Fibroblast of skin of scalp (primary cell): Measurements from ENCODE around the gene RGS5. TPM values are rescaled to one million over a fixed set of nuclear protein-coding genes. Genes with fewer than 3 reads are reported as not detected.
"Not testable (repeated sequence)": the region's sequence is repeated elsewhere in the genome, so short reads cannot be mapped to it uniquely, and the experiment has no call there.

Experiments used
- DNase-seq: peaks from one replicate; pipeline ENCODE4 v3.0.0-alpha.2; 2013
- polyA plus RNA-seq, 2 experiments: library from polyadenylated mRNA; unstranded; fragments of 120-200 nt; gene quantifications; one replicate each; pipeline ENCODE4 v1.2.1, GENCODE V29; 2013; ENCODE audit not compliant: insufficient read length in 2 of 2

RGS5 gene, protein sequence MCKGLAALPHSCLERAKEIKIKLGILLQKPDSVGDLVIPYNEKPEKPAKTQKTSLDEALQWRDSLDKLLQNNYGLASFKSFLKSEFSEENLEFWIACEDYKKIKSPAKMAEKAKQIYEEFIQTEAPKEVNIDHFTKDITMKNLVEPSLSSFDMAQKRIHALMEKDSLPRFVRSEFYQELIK
- polyA plus RNA-seq (2013, experiment 1 of 2; ENCODE audit: insufficient read length), result 7.0 TPM
- polyA plus RNA-seq (2013, experiment 2 of 2; ENCODE audit: insufficient read length), result 9.2 TPM

DNA sequence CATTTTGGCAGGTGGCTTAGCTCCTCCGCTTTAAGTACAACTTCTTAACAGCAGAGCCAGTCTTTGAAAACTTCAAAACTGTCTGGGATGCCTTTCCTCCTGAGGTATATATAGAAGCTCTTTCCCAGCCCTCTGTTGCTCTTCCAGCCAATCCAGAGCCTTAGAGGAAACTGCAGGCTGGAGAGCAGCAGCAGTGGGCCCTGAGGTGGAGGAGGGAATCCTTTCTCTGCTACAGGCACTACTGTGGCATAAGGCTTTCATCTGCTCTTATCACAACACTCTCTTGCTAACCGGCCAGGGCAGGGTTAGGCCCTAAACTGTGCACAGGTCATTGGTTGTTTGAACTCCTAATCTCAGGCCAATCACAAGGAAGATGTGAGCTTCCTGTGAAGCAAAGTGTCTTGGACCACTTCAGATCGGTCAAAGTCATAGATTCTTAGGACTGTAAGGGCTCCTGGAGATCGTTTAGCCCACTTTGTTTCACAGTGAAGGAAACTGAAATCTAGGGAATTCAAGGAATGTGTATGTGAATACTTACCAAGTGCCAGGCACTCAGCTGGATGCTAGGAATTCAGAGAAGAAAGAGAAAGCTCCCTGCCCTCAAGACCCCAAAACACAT is at the start of gene RGS5:
Gene RGS5 (minus strand): TSS at position 84 of the 619 bp plus-strand sequence. CDS start 81 bp downstream, at position 3.
- peak; percentile 67 for DNase-seq

DNA sequence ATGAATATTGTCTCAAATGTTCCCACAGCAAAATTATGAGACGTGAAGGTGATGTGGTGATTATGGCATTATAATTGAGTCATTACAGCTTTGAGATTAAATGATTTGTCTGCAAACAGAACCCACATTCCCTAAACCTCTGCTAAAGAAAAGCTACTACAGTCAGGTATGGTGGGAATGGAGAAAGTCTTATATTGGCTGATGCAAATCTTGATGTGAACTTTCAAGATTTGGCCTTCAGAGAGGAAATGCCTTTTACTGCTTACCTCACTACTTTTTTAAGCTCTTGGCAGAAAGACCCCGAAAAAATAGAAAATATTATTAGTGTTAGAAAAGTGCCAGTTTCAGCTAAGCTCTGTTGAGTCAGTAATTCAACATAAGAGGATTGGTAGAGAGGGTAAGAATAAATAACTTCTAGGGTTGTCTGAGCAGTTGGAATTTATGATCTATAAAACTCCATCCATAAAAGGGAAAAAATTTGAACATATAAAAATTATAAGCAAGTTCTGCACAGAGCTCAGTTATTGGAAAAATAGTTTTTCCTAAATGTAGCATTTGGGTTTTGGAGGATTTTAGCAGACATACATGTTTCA is 47.8 kb upstream of the RGS5 start:
- peak; percentile 35 for DNase-seq

DNA sequence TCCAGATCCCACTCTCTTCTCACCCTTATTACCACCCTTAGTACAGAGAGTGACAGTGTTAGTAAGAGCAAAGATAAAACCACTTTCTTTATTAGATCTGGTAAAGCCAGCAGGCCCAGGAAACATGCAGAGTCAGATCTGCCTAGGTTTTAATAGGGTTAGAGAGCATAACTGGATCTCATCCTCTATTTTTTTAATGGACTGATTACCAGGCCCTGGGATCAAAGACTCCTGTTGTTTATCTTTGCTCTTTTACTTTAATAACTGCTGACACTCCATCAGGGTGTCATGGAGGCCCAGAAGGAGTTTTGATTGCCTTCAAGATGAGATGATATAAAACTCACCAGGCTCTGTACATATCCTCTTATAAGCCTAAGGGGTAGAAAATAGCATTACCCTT is 45.3 kb upstream of the RGS5 start:
- DNase-seq, result no peak

DNA sequence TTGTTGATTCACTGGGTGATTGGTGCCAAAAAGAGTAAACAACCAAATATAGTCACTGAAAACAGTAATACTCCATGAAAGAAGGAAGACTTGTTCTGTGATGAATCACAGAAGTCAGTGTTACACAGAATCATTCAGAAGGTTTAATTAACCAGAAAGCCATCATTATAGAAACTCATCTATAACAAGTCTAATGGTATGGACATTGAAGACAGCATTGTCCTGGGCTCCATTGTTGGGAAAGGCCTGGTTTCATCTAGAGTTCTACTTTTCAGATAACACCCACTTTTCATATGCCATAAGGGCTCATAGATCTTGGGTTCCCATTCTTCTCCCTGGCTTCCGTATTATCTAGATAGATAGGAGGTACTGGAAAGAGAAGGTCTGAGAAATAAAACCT is 41.9 kb upstream of the RGS5 start:
- DNase-seq, result not testable (repeated sequence)

DNA sequence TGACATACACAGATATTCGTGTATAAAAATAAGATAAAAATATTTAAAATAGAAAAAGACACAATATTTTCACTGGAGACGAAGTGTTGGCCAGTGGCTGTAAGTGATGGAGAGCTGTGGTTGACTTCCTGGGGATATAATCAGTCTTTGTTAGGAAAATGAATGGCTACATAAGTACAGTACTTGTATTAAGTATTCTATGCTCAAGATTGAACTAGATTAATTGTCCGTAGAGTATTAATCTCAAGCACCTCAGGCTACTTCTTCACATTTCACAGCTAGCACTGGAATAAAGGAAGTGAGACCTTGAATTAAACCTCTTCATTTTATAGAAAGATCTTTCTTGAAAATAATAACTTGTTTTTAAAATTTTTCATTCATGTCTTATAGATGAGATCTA is 39.0 kb upstream of the RGS5 start:
- DNase-seq, result no peak

DNA sequence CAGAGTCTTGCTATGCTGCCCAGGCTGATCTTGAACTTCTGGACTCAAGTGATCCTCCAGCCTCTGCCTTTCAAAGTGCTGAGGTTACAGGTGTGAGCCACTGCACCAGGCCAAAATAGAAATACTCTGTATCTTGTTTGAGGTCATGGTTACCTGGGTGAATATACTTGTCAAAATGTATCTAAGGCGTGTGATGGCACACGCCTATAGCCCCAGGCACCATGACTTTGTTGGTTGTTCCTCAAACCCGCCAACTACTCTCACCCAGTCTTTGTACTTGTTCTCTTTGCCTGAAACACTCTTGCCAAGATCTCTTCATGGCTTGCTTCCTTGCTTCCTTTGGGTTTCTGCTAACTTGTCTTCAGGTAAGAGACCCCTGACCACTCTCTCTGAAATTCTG is 38.0 kb upstream of the RGS5 start:
- no peak for DNase-seq

DNA sequence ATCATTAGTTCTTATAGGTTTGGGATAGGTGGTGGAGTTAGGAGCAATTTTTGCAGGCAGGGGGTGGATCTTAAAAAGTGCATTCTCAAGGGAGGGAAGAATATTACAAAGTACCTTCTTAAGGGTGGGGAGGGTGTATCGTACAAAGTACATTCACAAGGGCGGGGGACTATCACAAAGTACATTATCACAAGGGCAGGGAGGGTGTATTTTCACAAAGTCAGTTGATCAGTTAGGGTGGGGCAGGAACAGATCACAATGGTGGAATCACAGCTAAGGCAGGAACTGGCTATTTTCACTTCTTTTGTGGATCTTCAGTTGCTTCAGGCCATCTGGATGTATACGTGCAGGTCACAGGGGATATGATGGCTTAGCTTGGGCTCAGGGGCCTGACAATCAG is 30.9 kb upstream of the RGS5 start:
- DNase-seq, result not testable (repeated sequence)

DNA sequence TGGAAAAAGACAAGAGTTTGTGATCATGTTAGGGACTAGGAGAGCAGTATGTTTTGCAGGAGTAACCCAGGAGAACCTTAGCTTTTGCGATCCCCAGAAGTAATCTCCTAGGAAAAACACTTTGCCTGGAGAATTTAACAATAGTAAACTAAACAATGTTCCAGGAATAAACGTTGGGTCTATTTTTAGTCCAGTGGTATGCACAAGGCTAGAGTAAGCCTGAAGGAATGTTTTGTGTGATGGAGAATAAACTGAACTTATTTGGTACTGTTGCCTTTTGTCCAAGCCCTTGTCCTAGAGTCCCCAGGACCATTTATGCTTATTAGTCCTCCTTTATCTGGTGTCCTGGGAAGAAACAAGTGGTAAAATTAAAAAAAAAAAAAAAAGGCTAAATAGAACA is 28.7 kb upstream of the RGS5 start:
- peak; percentile 68 for DNase-seq

DNA sequence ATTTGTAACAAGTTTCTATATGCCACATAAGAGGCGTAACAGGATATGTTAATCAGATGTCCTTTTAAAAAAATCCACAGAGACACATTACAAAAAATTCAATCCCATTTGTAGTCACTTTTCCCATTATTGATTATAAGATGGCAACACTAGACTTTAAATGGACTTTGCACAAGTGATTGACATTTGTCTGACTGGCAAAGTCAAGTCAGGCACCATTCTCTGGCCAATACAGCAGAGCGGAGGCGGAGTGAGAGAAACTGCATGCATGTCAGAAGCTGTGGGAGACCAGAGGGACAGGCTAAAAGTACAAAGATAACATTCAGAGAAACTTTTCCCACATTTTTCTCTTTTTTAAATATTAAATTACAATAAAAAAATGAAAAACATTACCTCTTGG is 28.1 kb upstream of the RGS5 start:
- no peak for DNase-seq

DNA sequence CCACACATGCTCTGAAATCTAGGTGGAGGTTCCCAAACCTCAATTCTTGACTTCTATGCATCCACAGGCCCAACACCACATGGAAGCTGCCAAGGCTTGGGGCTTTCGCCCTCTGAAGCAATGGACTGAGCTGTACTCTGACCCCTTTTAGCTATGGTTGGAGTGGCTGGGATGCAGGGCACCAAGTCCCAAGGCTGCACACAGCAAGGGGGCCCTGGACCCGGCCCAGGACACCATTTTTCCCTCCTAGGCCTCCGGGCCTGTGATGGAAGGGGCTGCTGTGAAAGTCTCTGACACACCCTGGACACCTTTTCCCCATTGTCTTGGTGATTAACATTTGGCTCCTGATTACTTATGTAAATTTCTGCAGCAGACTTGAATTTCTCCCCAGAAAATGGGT is 25.6 kb upstream of the RGS5 start:
- DNase-seq, result not testable (repeated sequence)

DNA sequence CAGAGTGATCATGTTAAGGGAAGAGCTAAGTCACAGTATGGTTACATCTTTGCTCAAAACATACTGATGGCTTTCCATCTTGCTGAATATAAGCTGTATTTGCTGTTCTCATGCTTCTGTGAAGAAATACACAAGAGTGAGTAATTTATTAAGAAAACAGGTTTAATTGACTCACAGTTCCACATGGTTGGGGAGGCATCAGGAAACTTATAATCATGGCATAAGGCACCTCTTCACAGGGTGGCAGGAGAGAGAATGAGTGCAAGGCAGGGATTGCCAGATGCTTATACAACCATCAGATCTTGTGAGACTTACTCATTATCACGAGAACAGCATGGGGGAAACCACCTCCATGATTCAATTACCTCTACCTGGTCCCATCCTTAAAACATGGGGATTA is 24.4 kb upstream of the RGS5 start:
- DNase-seq, result peak; percentile 25

DNA sequence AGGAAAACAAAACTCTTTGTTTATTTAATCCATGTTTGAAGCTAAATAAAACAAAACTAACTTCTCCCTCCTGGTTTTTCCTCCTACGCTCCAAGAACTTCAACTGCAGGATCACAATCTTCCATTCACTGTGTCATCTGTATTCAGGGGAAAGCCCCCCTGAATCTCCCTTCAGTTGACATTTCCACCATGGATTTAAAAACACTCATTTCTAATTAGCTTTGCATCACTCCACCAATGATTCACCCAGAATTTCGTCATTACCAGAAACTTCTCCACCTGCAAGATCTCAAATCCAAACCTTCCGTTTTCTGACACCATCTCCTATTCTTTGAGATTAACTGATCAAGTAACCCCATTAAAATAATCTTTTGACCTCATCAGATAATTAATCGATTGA is 10.9 kb upstream of the RGS5 start:
- no peak for DNase-seq

DNA sequence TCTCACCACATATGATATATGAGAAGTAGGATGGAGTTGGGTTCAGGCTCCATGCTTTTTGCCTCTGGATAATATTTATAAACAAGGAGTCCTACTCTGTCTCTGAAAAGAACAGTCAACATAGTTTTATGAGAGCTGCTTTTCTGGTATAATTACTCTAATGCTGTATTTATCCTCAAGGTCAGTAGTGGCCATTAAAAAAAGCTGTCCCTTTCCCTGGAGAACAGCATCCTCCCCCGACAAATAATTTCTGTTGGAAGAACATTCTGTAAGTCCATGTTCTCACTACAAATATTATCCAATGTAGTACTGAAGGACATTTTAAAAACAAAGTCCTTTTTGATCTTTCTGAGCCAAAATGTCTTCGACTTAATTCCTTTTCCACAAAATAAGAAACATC is 9.0 kb upstream of the RGS5 start:
- DNase-seq, result no peak

DNA sequence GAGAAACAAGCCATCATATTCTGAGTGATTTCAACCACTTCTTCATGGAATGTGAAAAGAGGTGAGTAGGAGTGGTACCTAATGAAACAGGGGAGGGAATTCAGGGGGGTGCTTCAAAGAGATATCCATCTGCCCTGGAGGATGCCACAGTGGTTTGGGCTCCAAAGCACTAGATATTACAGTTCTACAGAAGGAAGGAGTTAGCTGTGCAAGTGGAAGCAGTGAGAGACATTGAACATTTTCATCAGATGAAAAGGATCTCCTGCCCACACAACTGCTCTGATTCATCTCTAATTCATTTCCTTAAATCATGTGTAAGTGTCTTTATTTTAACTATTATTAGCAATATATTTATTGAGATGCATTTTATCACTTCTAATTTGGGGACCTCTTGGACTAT is 2.8 kb upstream of the RGS5 start:
- DNase-seq, result peak; percentile 3

DNA sequence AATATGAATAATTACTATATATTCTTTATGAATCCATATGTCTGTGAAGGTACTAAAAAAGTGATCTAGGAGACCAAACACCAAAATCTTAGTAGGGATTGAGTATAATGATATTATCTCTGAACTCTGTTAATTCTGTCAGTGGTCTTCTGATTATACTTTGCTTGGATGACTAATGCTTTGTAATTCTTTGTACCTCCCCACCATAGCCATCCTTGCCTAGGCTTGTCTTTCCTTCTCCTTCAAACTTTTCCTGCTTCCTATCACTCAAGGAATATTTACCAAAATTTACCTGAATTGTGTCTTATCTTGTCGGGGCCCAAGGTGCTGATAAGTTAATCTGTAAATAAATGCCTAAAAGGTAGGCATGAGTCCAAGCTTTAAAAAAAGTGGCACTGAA is 845 bp upstream of the RGS5 start:
- DNase-seq, result no peak

DNA sequence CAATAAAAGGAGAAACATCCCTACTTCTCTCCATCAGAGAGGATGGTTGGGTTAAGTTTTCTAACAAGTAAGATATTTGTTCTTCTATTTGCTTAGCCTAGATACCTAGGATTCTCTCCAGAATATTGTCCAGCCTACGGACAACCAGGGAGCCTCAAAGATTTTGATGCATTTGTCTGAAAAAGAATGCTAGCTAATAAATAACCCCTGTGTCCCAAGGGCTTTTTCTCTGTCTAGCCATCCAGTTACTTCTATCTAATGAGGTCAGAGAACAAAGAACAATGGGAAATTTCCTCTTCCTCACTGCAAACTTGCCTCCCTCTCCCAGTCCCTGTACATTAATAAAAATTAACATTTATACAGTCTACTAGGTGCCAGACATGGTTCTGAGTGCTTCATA is 810 bp downstream of the RGS5 start:
- no peak for DNase-seq

DNA sequence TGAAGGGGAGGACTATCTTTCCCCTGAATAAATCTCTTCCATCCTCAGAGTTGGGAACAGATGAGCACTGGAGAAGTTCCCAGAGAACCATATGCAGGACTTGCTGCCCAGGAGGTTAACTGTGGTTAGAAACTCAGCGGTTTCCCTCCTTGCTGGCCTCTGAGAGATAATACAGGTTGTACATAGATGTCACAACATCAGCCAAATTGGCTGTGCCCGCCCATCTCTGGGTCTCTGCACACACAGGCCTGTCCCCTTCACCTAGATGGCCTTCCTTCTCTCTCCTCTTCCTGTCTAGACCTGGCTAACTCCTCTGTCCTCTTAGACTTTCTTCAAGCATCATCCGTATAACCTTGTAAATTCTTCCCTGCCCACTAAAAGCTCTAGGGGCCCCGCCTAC is 5.7 kb downstream of the RGS5 start:
- DNase-seq, result no peak

DNA sequence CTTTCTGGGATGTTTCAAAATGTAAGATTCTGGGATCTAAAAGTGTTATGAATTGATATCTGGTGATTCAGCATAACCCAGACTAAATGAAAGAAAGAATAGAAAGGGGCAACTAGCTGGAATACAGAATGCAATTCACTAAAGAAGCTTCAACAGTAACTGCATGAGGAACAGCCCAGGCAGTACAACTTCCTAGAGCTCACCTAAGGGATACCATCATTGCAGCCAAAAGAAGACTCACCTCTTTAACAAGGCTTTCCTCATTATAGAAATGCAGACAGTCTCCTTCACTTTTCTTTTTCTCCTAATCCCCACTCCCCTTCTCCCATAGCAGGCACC is 6.3 kb downstream of the RGS5 start:
- no peak for DNase-seq

DNA sequence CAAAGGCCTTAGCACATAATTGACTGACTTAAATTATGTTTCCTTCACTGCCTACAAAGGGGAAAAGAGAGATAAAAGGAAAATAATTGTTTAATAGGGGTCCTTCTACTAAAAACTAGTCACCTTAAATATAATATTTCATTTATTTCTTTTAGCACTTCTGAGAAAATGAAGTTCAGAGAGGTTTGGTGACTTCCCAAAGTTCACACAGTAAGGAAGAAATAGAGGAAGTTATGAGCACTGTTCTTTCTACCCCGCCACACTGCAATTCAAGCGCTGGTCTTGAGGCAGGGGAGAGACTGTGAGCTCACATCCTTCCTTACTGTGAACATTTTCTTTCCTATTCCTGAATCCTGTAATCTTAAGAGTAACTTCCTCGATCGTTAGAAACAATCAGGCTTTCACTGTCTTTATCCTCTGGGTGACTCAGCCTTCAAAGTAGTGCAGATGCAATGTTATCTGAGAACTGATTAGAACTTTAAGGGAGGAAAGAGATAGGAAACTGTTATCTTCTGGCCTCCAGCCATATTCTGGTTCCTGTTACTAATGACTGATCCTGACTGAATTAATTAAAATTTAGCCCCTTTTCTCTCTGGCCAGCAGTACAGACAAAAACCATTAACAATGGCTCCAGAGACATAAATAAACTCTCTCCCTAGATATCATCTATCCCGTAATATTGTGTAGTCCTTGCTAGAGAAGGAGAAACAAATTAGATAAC is 6.8 kb downstream of the RGS5 start:
- no peak for DNase-seq

DNA sequence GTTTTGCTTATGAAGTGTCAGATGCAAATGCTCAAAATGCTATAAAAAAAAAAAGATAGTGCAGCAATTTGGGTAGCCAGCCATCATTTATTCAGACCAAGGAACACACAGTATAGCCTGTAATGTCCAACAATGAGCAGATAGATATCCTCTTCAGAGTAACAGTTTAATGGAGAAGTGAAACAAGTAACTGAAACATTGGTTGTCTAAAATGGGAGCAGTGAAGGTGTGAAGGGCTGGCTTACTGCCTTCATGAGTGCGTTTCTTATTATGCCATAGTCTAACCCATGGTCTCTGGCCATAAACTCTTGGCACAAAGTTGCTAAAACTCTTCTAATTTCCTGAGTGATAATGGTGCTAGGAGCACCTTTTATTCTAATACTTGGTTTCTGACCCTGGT is 11.4 kb downstream of the RGS5 start:
- no peak for DNase-seq

DNA sequence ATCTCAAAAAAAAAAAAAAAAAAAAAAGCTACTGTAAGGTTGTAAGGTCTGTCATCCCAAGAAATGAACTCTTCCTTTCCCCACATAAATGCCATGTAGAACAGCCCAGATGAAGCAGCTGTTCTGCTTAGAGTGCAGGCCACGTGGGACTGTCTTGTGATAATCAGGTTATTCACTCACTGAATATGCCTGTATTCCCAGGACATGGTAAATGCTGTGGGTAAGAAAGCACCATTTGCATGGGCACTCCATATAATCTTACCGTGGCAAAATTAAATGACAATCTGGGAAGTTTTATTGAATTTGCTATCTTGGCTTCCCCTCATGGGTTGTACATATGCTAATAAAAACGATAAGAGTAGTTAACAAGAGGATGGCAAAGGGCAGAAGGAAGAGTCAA is 13.8 kb downstream of the RGS5 start:
- no peak for DNase-seq

DNA sequence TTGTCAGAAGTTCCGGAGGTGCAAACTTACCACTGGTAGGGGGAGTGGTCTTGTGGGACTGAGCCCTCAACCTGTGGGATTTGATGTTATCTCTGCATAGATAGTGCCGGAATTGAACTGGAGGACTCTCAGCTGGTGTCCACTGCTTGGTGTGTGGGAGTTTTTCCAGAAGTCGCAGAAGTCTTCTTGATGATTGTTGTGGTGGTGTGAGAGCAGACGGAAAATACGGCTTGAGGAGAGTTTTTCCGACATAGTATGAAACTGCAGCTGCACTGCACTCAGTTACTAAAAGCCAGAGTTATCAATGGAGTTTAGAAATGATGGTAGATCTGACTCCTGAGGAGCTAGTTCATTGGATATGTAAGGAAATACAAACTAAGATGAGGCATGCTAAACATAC is 14.9 kb downstream of the RGS5 start:
- DNase-seq, result no peak

DNA sequence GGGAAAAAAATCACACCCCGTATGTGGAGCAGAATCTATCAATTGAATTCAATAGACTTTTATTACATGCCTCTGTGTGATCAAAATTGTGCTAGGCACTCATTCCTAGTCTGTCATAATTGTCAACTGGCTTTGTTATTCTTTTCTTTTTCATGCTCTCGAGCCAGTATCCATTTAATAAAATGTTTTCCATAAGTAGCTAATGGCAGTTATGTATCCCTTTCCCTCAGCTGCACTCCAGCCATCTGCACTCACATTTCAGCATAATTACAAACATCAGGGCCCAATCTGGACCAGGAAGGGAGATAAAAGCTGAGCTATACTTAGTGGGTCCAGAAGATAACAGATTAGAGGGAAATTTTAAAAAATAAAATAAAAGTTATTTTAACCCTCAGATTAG is 15.9 kb downstream of the RGS5 start:
- no peak for DNase-seq
